Gastrocnemius medialis (tissue), 4 donors: ENCODE measurements around the gene ADD2.

ENCODE experiments used
- CTCF ChIP-seq, 5 experiments: fragments of 450-650 bp in 3 of 5; fragments of 200-600 bp in 2 of 5; sonication (generic) in 2 of 5; IDR thresholded peaks in 4 of 5; conservative IDR thresholded peaks in 1 of 5; 1 replicate in 4 of 5; 2 replicates in 1 of 5; pipeline ENCODE4 v1.5.1; 2016 to 2019; ENCODE audit warnings: antibody characterized with exemption in 5 of 5, mild to moderate bottlenecking in 3 of 5, moderate library complexity in 3 of 5
- POLR2A ChIP-seq, 2 donors: fragments of 450-650 bp; IDR thresholded peaks; one replicate each; pipeline ENCODE4 v1.6.1; 2017; ENCODE audit warnings: antibody characterized with exemption in 2 of 2, mild to moderate bottlenecking in 2 of 2, moderate library complexity in 2 of 2

- no peak for TF ChIP-seq CTCF (IDR thresholded peaks at IDR 0.05 in 4 of 5, conservative IDR thresholded peaks at IDR 0.05 in 1 of 5)
- no peak for TF ChIP-seq POLR2A (IDR thresholded peaks at IDR 0.05)
Observed at GRCh38 chr2:70648961-70649360, 119.0 kb downstream of the ADD2 start.
